Astrocyte (in vitro differentiated cells and primary cell): ENCODE measurements around the gene EHBP1.

Source experiments
- EZH2 ChIP-seq: IDR thresholded peaks from 2 replicates; pipeline ENCODE4 v1.6.1; 2012; ENCODE audit warnings: mild to moderate bottlenecking, low read length, inconsistent platforms; ENCODE audit not compliant: insufficient read depth
- TF ChIP-seq, protein P1 (sequence below): IDR thresholded peaks from 2 replicates; pipeline ENCODE4 v1.5.1; 2011; ENCODE audit warnings: low read depth, mild to moderate bottlenecking, inconsistent platforms, low read length, moderate library complexity; ENCODE audit not compliant: insufficient read depth

DNA sequence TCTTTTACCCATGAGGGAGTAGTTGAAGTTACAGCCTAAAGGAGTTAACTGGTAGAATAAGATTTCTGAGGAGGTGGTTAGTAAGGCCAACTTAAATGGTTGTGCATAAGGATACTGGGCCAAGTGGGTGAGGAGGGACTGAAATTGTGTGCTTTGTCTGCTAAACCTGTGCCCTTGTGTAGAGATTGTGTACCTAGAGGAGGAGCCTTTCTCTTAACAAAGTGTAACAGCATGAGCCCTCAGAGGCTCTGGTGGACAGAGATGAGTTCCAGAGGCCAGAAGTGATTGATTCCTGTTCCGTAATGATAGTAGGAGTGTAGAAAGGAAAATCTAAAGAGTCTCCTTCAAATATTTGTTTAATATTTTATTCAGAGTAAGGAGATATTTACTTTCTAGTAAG, 388.0 kb downstream of the EHBP1 start:
- TF ChIP-seq, protein P1, sequence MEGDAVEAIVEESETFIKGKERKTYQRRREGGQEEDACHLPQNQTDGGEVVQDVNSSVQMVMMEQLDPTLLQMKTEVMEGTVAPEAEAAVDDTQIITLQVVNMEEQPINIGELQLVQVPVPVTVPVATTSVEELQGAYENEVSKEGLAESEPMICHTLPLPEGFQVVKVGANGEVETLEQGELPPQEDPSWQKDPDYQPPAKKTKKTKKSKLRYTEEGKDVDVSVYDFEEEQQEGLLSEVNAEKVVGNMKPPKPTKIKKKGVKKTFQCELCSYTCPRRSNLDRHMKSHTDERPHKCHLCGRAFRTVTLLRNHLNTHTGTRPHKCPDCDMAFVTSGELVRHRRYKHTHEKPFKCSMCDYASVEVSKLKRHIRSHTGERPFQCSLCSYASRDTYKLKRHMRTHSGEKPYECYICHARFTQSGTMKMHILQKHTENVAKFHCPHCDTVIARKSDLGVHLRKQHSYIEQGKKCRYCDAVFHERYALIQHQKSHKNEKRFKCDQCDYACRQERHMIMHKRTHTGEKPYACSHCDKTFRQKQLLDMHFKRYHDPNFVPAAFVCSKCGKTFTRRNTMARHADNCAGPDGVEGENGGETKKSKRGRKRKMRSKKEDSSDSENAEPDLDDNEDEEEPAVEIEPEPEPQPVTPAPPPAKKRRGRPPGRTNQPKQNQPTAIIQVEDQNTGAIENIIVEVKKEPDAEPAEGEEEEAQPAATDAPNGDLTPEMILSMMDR = no peak
- TF ChIP-seq EZH2 = no peak
